Measurements from ENCODE around the gene RIN3.

Gene RIN3

GRCh38 chr14:92589213-92589852 lies 75.8 kb downstream of the RIN3 start:
- peak; percentile 54 for TF ChIP-seq CTCF (IDR thresholded peaks at IDR 0.05; ENCODE audit: insufficient read depth, low read length, missing control alignments)
- ChIA-PET POLR2A (interaction anchor here (0.6 kb wide), 1 partner anchor 226 kb away, joined by 3 read pairs; no protein-coding TSS in a partner anchor), CTCF (interaction anchor here (0.6 to 5.2 kb wide), 18 partner anchors 9 to 457 kb away, joined by 3 to 33 read pairs (median 4); no protein-coding TSS in a partner anchor)
- H3K4me3 ChIP-seq (ENCODE audit: low read depth, low read length) = no peak overlapping the region
- no peak for DNase-seq (ENCODE audit: low read depth, low spot score)

DNA sequence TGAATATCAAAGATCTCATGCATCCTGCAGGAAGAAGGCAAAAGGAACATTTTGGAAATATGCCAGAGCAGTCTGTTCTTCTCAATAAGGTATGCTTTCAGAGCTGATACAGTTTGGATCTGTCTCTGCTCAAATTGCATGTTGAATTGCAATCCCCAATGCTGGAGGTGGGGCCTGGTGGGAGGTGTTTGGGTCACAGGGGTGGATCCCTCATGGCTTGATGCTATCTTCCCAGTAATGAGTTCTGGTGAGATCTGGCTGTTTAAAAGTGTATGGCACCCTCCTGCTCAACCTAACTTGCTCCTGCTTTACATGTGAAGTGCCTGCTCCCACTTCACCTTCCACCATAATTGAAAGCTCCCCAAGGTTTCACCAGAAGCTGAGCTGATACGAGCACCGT lies 76.6 kb downstream of the RIN3 start:
- POLR2A ChIA-PET = no interaction called here

DNA sequence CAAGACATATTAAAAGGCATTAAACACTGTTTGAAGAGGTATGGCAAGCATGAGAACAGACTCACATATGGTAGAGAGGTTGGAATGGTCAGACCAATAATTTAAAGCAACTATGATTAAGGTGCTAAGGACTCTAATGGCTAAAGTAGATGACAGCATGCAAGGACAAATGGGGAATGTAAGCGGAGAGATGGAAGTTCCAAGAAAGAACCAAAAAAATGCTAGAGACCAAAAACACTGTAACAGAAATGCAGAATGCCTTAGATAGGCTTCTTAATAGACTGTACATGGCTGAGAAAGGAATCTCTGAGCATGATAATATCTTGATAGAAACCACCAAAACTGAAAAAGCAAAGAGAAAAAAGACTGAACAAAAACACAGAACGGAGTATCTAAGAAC lies 77.4 kb downstream of the RIN3 start:
- no peak for TF ChIP-seq CTCF (IDR thresholded peaks at IDR 0.05; ENCODE audit: insufficient read depth, low read length, missing control alignments)
- H3K4me3 ChIP-seq (ENCODE audit: low read depth, low read length) = no peak overlapping the region
- ChIA-PET CTCF (interaction anchor here (2.4 to 5.2 kb wide), 2 partner anchors 7 to 90 kb away, joined by 22 to 33 read pairs; no protein-coding TSS in a partner anchor), POLR2A (no interaction called here)
- DNase-seq (ENCODE audit: low read depth, low spot score) = no peak

More for the DNA sequence above, 76.6 kb downstream of the RIN3 start:
- DNase-seq (ENCODE audit: low read depth, low spot score) = no peak
- CTCF ChIA-PET = interaction anchor here (0.7 to 5.2 kb wide), 8 partner anchors 8 to 455 kb away, joined by 3 to 33 read pairs (median 8); no protein-coding TSS in a partner anchor
- H3K4me3 ChIP-seq (ENCODE audit: low read depth, low read length) = no peak overlapping the region
- TF ChIP-seq CTCF (IDR thresholded peaks at IDR 0.05; ENCODE audit: insufficient read depth, low read length, missing control alignments) = no peak

DNA sequence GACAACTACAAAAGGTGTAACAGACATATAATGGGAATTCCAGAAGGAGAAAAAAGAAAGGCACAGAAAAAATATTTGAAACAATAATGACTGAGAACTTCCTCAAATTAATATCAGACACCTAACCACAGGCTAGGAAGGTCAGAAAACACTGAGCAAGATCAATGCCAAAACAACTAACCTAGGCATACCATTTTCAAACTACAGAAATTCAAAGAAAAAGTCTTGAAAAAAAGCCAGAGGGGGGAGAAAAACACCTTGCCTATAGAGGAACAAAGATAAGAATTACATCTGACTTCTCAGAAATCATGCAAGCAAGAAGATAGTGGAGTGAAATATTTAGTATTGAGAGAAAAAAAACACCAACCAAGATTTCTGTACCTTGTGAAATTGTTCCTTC lies 77.8 kb downstream of the RIN3 start:
- no peak for TF ChIP-seq CTCF (IDR thresholded peaks at IDR 0.05; ENCODE audit: insufficient read depth, low read length, missing control alignments)
- no peak overlapping the region for H3K4me3 ChIP-seq (ENCODE audit: low read depth, low read length)
- DNase-seq (ENCODE audit: low read depth, low spot score) = no peak
- POLR2A ChIA-PET = no interaction called here
- CTCF ChIA-PET = no interaction called here

DNA sequence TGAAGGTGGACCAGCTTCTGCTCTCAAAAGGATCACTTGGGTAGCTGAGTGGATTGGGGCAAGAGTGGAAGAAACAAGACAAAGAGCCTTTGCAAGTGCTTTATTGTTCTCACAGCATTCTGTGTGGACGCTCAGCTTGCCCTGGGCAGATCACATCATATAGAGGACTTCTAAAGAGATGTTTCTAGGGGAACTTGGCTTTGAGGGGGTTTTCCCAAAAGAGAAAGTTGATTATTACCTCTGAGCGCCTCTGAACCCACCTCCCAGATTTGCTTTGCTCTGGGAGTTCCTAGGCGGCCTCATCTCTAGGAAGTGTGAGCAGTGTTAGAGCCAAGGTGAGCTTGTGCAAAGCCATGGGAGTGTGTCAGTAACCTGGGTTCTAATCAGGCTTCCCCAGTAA lies 81.7 kb downstream of the RIN3 start:
- H3K4me3 ChIP-seq (ENCODE audit: low read depth, low read length) = no peak overlapping the region
- TF ChIP-seq CTCF (IDR thresholded peaks at IDR 0.05; ENCODE audit: insufficient read depth, low read length, missing control alignments) = no peak
- POLR2A ChIA-PET = no interaction called here
- DNase-seq (ENCODE audit: low read depth, low spot score) = no peak
- CTCF ChIA-PET = interaction anchor here (0.7 to 1.8 kb wide), 7 partner anchors 10 to 95 kb away, joined by 3 to 4 read pairs (median 3); no protein-coding TSS in a partner anchor

DNA sequence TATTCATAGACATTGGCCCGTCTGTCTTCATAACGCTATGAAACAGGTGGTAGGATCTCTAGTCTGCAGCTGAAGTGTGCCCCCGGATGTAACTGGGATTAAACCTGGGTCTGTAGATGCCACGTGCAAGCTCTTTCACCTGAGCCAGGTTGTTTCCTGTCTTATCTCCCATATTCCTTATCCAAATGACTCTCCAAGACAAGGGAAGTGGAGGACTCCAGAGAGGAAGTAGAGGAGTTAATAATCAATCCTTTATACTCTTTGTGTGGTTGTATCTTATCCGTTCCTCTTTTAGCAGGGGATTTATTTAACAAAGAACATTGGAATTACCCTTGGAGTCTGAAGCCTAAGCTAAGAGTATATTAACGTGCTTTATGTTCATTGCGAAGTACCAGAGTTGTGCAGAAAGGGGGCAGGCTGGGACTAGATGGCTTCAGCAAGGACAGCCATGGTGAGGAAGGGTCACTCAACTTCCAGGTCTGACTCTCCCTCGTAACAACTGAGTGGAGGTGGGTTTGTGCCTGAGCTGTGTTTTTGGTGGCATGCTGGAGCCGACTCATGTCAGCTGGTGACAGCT lies 82.8 kb downstream of the RIN3 start:
- DNase-seq (ENCODE audit: low read depth, low spot score) = no peak
- no peak overlapping the region for H3K4me3 ChIP-seq (ENCODE audit: low read depth, low read length)
- POLR2A ChIA-PET = no interaction called here
- CTCF ChIA-PET = interaction anchor here (1.0 to 4.0 kb wide), 7 partner anchors 8 to 188 kb away, joined by 3 to 33 read pairs (median 3); no protein-coding TSS in a partner anchor
- TF ChIP-seq CTCF (IDR thresholded peaks at IDR 0.05; ENCODE audit: insufficient read depth, low read length, missing control alignments) = no peak
